Measurements from ENCODE around the gene GSTM2.

Gene GSTM2

GRCh38 chr1:109722908-109723691 lies 55.2 kb downstream of the GSTM2 start:
- no peak for DNase-seq (ENCODE audit: low read depth)
- H3K4me3 ChIP-seq (ENCODE audit: control insufficient read depth, low read depth, low read length): no peak overlapping the region
- no peak for TF ChIP-seq CTCF (conservative IDR thresholded peaks at IDR 0.05; ENCODE audit: control insufficient read depth, insufficient read depth, low read depth, low read length)
